ENCODE measurements around the gene HPCA. TPM values are rescaled to one million over a fixed set of nuclear protein-coding genes. Genes with fewer than 3 reads are reported as not detected.
A peak's percentile ranks its signal among the peaks of the same experiment; 100 is the strongest.

The HPCA gene
- total RNA-seq, 1 donor from 2014 or later, result not detected

DNA sequence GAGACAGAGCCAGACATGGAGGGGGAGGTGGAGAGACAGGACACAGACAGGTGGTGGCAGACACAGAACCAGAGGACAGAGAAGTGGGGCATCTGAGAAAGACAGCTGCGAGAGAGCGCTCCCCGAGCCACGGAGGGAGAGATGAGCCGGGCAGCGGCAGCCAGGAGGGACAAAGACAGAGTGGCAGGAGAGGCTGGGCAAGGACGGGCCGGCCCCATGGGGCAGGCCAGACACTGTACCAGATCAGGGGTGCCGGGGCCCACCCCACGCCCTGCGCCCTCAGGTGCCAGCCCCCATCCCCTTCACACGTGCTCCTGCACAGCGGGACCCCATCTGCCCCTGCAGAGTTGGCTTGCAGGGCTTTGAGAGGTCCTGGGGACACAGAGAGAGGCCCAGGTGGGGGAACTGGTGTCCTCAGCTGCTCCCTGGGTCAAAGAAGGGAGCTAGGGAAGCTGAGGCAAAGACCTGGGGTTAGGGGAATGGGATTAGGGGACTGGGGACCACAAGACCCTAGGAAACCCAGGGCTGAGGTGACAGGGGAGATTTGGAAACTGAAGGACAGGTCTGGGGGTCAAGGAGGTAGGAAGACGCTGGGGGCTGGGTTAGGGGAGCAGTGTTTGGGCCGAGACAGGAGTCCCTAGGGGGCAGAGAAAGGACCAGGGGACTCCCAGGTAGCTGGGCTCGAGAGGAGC lies 16.2 kb upstream of the HPCA start:
- ATAC-seq (ENCODE audit: poor library complexity), result peak; percentile 22

GRCh38 chr1:32870615-32871363 lies 15.5 kb upstream of the HPCA start, which contains the start of gene FNDC5:
Gene FNDC5 (minus strand): TSS chr1:32870912.
- ATAC-seq (ENCODE audit: poor library complexity) (peak; percentile 57), DNase-seq (no peak)
- intact Hi-C loops (cut with DNase I), result loop anchor here (10.0 kb wide), 2 partner anchors 46 to 376 kb away; no protein-coding TSS in a partner anchor

More for the DNA sequence above, 16.2 kb upstream of the HPCA start:
- intact Hi-C loops (cut with DNase I), result loop anchor here (10.0 kb wide), 2 partner anchors 45 to 375 kb away; no protein-coding TSS in a partner anchor
- no peak for DNase-seq

- intact Hi-C loops (cut with DNase I), result loop anchor here (10.0 kb wide), 2 partner anchors 47 to 377 kb away; no protein-coding TSS in a partner anchor
- DNase-seq, result no peak
- peak; percentile 15 for ATAC-seq (ENCODE audit: poor library complexity)
Measured at GRCh38 chr1:32871364-32872191, 14.7 kb upstream of the HPCA start.

DNA sequence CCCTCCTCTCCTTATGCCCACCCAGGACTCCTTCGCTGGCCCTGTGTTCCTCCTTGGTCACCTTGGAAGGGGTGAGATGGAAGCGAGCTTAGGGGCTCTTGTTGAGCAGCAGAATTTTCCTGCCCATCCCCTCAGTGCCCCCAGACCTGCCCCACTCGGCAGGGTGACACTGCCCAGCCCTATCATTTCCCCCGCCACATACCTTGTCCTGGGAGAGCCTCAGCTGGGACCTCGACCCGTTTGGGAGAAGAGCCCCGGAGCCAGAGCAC lies 14.2 kb upstream of the HPCA start:
- ATAC-seq (ENCODE audit: poor library complexity), result no peak
- no peak for DNase-seq
- intact Hi-C loops (cut with DNase I), result loop anchor here (10.0 kb wide), 2 partner anchors 47 to 377 kb away; no protein-coding TSS in a partner anchor

DNA sequence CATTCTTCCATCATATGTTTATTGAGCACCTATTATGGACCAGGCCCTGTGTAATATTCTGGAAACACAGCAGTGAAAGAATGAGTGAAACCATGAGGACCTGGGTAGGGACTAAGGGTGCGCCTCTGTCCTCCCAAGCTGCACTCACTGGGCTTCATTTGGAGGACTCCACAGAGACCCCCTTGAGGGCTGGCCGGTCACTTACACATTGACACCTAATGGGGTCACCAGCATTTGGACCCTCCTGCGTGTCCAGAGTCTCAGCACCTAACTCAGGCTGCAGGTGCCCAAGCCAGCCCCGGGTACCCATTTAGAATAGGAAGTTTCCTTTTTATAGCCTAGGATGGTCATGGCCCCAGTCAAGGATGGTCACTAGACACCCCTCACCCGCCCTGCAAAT lies 12.8 kb upstream of the HPCA start:
- intact Hi-C loops (cut with DNase I), result loop anchor here (10.0 kb wide), 2 partner anchors 49 to 379 kb away; no protein-coding TSS in a partner anchor
- ATAC-seq (ENCODE audit: poor library complexity) (no peak), DNase-seq (no peak)

- intact Hi-C loops (cut with DNase I), result loop anchor here (10.0 kb wide), 2 partner anchors 50 to 380 kb away; no protein-coding TSS in a partner anchor
- ATAC-seq (ENCODE audit: poor library complexity) (no peak), DNase-seq (no peak)
Measured at GRCh38 chr1:32874860-32875752, 11.2 kb upstream of the HPCA start.

DNA sequence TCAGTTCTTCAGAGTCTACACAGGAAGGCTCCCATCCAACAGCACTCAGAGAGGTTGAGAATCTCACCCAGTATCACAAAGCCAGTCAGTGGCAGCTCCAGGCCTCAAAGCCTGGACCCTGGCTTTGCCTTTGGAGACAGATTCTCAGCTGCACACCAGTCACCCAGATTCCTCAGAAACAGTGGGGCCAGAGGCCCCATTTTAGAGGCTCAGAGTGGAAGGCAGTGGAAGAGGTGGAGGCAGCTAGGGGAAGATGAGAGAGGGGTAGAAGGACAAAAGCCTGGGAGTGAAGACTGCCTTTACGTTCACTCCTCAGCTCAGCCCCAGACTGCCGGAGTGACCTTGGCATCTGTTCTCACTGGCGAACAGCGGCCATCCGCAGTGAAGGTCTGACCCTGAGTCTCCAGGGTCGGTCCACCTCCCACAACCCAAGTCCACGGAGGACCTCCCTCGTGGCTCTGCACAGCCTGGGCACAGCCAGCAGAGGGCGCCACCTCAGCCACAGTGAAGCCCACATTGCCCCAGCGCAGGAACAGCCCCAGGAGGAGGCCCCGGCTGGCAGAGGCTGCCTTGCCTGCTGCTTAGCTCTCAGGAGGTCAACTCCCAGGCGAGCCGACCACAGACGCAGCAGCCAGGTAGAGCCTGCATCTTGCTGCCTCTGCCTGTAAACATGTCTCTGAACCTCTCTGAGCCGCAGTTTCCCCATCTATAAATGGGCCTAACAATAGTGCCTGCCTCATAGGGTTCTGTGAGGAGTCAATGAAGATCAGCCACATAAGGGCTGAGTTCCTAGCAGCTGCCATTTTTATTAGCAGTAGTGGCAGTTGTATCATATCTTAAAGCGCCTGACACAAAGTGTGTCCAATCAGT lies 9.7 kb upstream of the HPCA start:
- intact Hi-C loops (cut with DNase I), result loop anchor here (10.0 kb wide), 2 partner anchors 52 to 382 kb away; no protein-coding TSS in a partner anchor
- ATAC-seq (ENCODE audit: poor library complexity) (peak; percentile 59), DNase-seq (peak; percentile 78)

- ATAC-seq (ENCODE audit: poor library complexity) (peak; percentile 74), DNase-seq (peak; percentile 81)
- intact Hi-C loops (cut with DNase I), result loop anchor here (10.0 kb wide), 2 partner anchors 53 to 383 kb away; no protein-coding TSS in a partner anchor
Measured at GRCh38 chr1:32877211-32878110, 8.8 kb upstream of the HPCA start.

- DNase-seq (no peak), ATAC-seq (ENCODE audit: poor library complexity) (no peak)
- intact Hi-C loops (cut with DNase I), result loop anchor here (10.0 kb wide), 2 partner anchors 53 to 383 kb away; no protein-coding TSS in a partner anchor
Measured at GRCh38 chr1:32878183-32878582, 8.1 kb upstream of the HPCA start.

DNA sequence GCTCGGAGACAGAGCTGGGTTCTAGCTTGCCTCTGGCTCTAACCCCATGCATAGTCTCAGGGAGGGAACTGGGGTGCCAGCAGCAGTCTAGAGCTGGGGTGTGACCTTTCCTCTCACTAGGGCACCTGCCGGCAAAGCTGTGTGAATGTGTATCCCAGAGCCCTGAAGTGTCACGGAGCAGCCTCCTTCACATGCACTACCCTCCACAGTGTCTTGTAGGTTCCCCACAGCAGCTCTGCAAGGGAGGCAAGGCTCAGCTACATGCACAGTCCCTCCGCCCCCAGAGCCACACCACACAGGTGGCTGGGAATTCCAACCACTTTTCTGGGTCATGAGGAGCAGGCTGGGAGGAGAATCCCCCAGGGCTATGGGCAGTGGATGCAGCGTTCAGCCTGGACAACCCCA lies 7.7 kb upstream of the HPCA start:
- DNase-seq (no peak), ATAC-seq (ENCODE audit: poor library complexity) (no peak)
- intact Hi-C loops (cut with DNase I), result loop anchor here (10.0 kb wide), 2 partner anchors 54 to 384 kb away; no protein-coding TSS in a partner anchor

DNA sequence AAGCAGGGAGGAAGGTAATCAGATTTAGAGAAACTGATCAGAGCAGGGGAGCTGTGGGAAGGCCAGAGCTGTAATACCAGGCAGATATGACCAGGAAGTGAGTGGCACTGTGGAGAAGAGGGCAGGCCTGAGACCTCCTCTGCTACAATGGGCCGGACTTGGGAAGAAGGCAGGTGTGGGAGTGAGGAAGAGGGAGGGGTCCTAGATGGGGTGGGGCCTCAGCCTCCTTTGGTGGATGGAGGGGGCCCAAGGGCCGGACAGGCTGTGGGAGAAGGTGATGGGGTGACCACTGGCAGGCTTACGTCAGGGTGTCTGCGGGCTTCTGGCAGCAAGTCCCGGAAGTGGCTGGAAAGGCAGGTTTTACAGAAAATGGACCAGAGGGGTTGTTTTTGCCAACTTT lies 5.0 kb upstream of the HPCA start:
- ATAC-seq (ENCODE audit: poor library complexity), result no peak
- intact Hi-C loops (cut with DNase I), result no loop called here
- DNase-seq, result no peak

- peak; percentile 84 for DNase-seq
- intact Hi-C loops (cut with DNase I), result no loop called here
- ATAC-seq (ENCODE audit: poor library complexity), result peak; percentile 84
Measured at GRCh38 chr1:32881871-32882850, 4.1 kb upstream of the HPCA start.

- no peak for DNase-seq
- intact Hi-C loops (cut with DNase I), result no loop called here
- no peak for ATAC-seq (ENCODE audit: poor library complexity)
Measured at GRCh38 chr1:32883338-32884031, 2.8 kb upstream of the HPCA start.

- no peak for ATAC-seq (ENCODE audit: poor library complexity)
- intact Hi-C loops (cut with DNase I), result no loop called here
- no peak for DNase-seq
Measured at GRCh38 chr1:32884032-32884372, 2.3 kb upstream of the HPCA start.

All from Right ventricle myocardium superior (tissue), 1 donor.